IMR-90 (cell line): ENCODE measurements around the gene PTPRS. TPM values are rescaled to one million over a fixed set of nuclear protein-coding genes. Genes with fewer than 3 reads are reported as not detected.

ENCODE experiments used
- ATAC-seq: fragments of 200-7000 bp; cut with Tn5 transposase; 2 replicates; pipeline ENCODE4 v1.9.1; 2020; ENCODE audit warnings: low read depth, mild to moderate bottlenecking, moderate library complexity
- BruUV-seq: library from RNA; stranded (reverse); fragments of 400-500 nt; replicated peaks from 2 replicates; lab custom pipeline; 2021; lab: Mats Ljungman, UMichigan
- CTCF ChIA-PET: fragments of 300-600 bp; formaldehyde crosslinking; extraction: SDS; loops from one replicate; lab custom pipeline; 2021; ENCODE audit warnings: antibody characterized with exemption; lab: Yijun Ruan, JAX
- POLR2A ChIA-PET: fragments of 300-600 bp; sonication (Branson Sonifier 250); formaldehyde crosslinking; loops from one replicate; lab custom pipeline; 2022; ENCODE audit warnings: antibody characterized with exemption; ENCODE audit not compliant: unreplicated experiment; lab: Charles Lee
- DNase-seq: peaks from one replicate; pipeline ENCODE4 v3.0.0; 2013
- H2AFZ ChIP-seq: replicated peaks from 2 replicates; pipeline ENCODE3; 2013; ENCODE audit warnings: low read length, mild to moderate bottlenecking; ENCODE audit not compliant: poor library complexity
- H2AK5ac ChIP-seq: 2 replicates; pipeline ENCODE4 v1.6.1; 2013; ENCODE audit warnings: low read depth, low read length, inconsistent platforms
- H2AK9ac ChIP-seq: replicated peaks from 2 replicates; pipeline ENCODE3; 2013; ENCODE audit warnings: mild to moderate bottlenecking, low read depth, low read length, moderate library complexity; ENCODE audit not compliant: poor library complexity
- H2BK120ac ChIP-seq: 2 replicates; pipeline ENCODE4 v1.6.1; 2013; ENCODE audit warnings: low read depth, low read length, inconsistent platforms
- H2BK15ac ChIP-seq: 3 replicates; pipeline ENCODE4 v1.6.1; 2013; ENCODE audit warnings: low read depth, low read length, inconsistent platforms
- H2BK20ac ChIP-seq: 2 replicates; pipeline ENCODE4 v1.6.1; 2013; ENCODE audit warnings: low read depth, mild to moderate bottlenecking, inconsistent platforms, low read length, moderate library complexity
- H2BK5ac ChIP-seq: 2 replicates; pipeline ENCODE4 v1.6.1; 2013; ENCODE audit warnings: mild to moderate bottlenecking, low read depth, low read length, inconsistent platforms; ENCODE audit not compliant: poor library complexity, severe bottlenecking
- H3K14ac ChIP-seq: replicated peaks from 2 replicates; pipeline ENCODE4 v1.6.1; 2013; ENCODE audit warnings: low read depth, low read length, inconsistent platforms
- H3K18ac ChIP-seq: 2 replicates; pipeline ENCODE4 v1.6.1; 2013; ENCODE audit warnings: low read depth, low read length, control low read depth
- H3K23ac ChIP-seq: 2 replicates; pipeline ENCODE4 v1.6.1; 2013; ENCODE audit warnings: low read depth, low read length, inconsistent platforms
- H3K27ac ChIP-seq: 2 replicates; pipeline ENCODE4 v1.5.1; 2013; ENCODE audit warnings: mild to moderate bottlenecking, control low read depth, low read length; ENCODE audit not compliant: insufficient read depth
- H3K27me3 ChIP-seq: 2 replicates; pipeline ENCODE4 v1.6.1; 2013; ENCODE audit warnings: low read length; ENCODE audit not compliant: control insufficient read depth, insufficient read depth
- H3K36me3 ChIP-seq: 2 replicates; pipeline ENCODE4 v1.6.1; 2013; ENCODE audit warnings: low read length, mixed read lengths; ENCODE audit not compliant: control insufficient read depth, insufficient read depth
- H3K4ac ChIP-seq: 2 replicates; pipeline ENCODE4 v1.6.1; 2013; ENCODE audit warnings: low read depth, low read length, inconsistent platforms
- H3K4me1 ChIP-seq: 2 replicates; pipeline ENCODE4 v1.6.1; 2013; ENCODE audit warnings: low read length, mixed read lengths; ENCODE audit not compliant: control insufficient read depth, insufficient read depth
- H3K4me2 ChIP-seq: 2 replicates; pipeline ENCODE4 v1.6.1; 2013; ENCODE audit warnings: low read depth, mild to moderate bottlenecking, control low read depth, low read length, moderate library complexity
- H3K4me3 ChIP-seq: 2 replicates; pipeline ENCODE4 v1.5.1; 2013; ENCODE audit warnings: low read depth, mild to moderate bottlenecking, control low read depth, low read length, moderate library complexity; ENCODE audit not compliant: insufficient read depth
- H3K56ac ChIP-seq: 2 replicates; pipeline ENCODE4 v1.6.1; 2013; ENCODE audit warnings: low read length, inconsistent platforms; ENCODE audit not compliant: insufficient read depth; ENCODE audit errors: extremely low read depth
- H3K79me1 ChIP-seq, 2 experiments: 2 replicates each; pipeline ENCODE4 v1.6.1; 2013; ENCODE audit warnings: low read length in 2 of 2, inconsistent platforms in 1 of 2, low read depth in 1 of 2
- H3K9ac ChIP-seq: 2 replicates; pipeline ENCODE4 v1.6.1; 2013; ENCODE audit warnings: low read depth, low read length, control low read depth
- H3K9me1 ChIP-seq: 2 replicates; pipeline ENCODE4 v1.6.1; 2013; ENCODE audit warnings: low read length, inconsistent platforms; ENCODE audit not compliant: insufficient read depth
- H3K9me3 ChIP-seq: 2 replicates; pipeline ENCODE4 v1.6.1; 2013; ENCODE audit warnings: low read length; ENCODE audit not compliant: control insufficient read depth, insufficient read depth
- H4K20me1 ChIP-seq: 2 replicates; pipeline ENCODE4 v1.6.1; 2013; ENCODE audit warnings: low read length, inconsistent platforms; ENCODE audit not compliant: insufficient read depth
- H4K5ac ChIP-seq: 2 replicates; pipeline ENCODE4 v1.6.1; 2013; ENCODE audit warnings: mild to moderate bottlenecking, low read depth, low read length, control low read depth
- H4K8ac ChIP-seq, 2 experiments: 2 replicates each; pipeline ENCODE4 v1.6.1; 2013; ENCODE audit warnings: low read depth in 2 of 2, low read length in 2 of 2, control low read depth in 1 of 2, inconsistent platforms in 1 of 2
- H4K91ac ChIP-seq: 2 replicates; pipeline ENCODE4 v1.6.1; 2013; ENCODE audit warnings: low read depth, low read length, inconsistent platforms; ENCODE audit not compliant: insufficient read depth
- BHLHE40 ChIP-seq: fragments of 150-350 bp; IDR thresholded peaks from 2 replicates; pipeline ENCODE4 v1.6.1; 2016; ENCODE audit warnings: mild to moderate bottlenecking, low read depth, low read length
- CEBPB ChIP-seq: IDR thresholded peaks from 2 replicates; pipeline ENCODE4 v1.6.1; 2012; ENCODE audit warnings: low read depth, low read length, improper control_type of control experiment
- CHD1 ChIP-seq: IDR thresholded peaks from 2 replicates; pipeline ENCODE4 v1.6.1; 2012; ENCODE audit warnings: low read depth, low read length, improper control_type of control experiment
- CTCF ChIP-seq: conservative IDR thresholded peaks from 2 replicates; pipeline ENCODE4 v1.5.1; 2012; ENCODE audit warnings: mild to moderate bottlenecking, low read depth, low read length, improper control_type of control experiment
- ELK1 ChIP-seq: fragments of 150-350 bp; IDR thresholded peaks from 2 replicates; pipeline ENCODE4 v1.6.1; 2016; ENCODE audit warnings: low read depth, mild to moderate bottlenecking, low read length, moderate library complexity, borderline replicate concordance
- FOS ChIP-seq: fragments of 150-350 bp; IDR thresholded peaks from 2 replicates; pipeline ENCODE4 v1.6.1; 2016; ENCODE audit warnings: low read depth, low read length
- MAFK ChIP-seq: IDR thresholded peaks from 2 replicates; pipeline ENCODE4 v1.6.1; 2012; ENCODE audit warnings: low read depth, low read length, improper control_type of control experiment
- MAZ ChIP-seq: IDR thresholded peaks from 2 replicates; pipeline ENCODE4 v1.6.1; 2012; ENCODE audit warnings: low read depth, mild to moderate bottlenecking, low read length, improper control_type of control experiment, moderate library complexity, borderline replicate concordance
- MXI1 ChIP-seq: IDR thresholded peaks from 2 replicates; pipeline ENCODE4 v1.6.1; 2012; ENCODE audit warnings: low read depth, mild to moderate bottlenecking, low read length, moderate library complexity, borderline replicate concordance
- NFE2L2 ChIP-seq: fragments of 150-350 bp; IDR thresholded peaks from 2 replicates; pipeline ENCODE4 v1.6.1; 2016; ENCODE audit warnings: low read depth, mild to moderate bottlenecking, low read length
- POLR2A ChIP-seq: IDR thresholded peaks from 2 replicates; pipeline ENCODE4 v1.6.1; 2012; ENCODE audit warnings: mild to moderate bottlenecking, low read depth, low read length
- RAD21 ChIP-seq: IDR thresholded peaks from 2 replicates; pipeline ENCODE4 v1.6.1; 2012; ENCODE audit warnings: low read length, improper control_type of control experiment
- RCOR1 ChIP-seq: IDR thresholded peaks from 2 replicates; pipeline ENCODE4 v1.6.1; 2012; ENCODE audit warnings: mild to moderate bottlenecking, low read length, improper control_type of control experiment; ENCODE audit not compliant: insufficient replicate concordance
- RFX5 ChIP-seq: IDR thresholded peaks from 2 replicates; pipeline ENCODE4 v1.8.0; 2012; ENCODE audit warnings: low read depth, mild to moderate bottlenecking, low read length, moderate library complexity
- SMC3 ChIP-seq: fragments of 150-350 bp; IDR thresholded peaks from 2 replicates; pipeline ENCODE4 v1.6.1; 2016; ENCODE audit warnings: low read depth, mild to moderate bottlenecking, antibody characterized with exemption, low read length, moderate library complexity
- USF2 ChIP-seq: fragments of 150-350 bp; IDR thresholded peaks from 2 replicates; pipeline ENCODE4 v1.6.1; 2017; ENCODE audit warnings: mild to moderate bottlenecking, antibody characterized with exemption, low read length, low read depth
- WGBS, 2 experiments: methylation state at CpG; one replicate each; pipeline versions ENCODE4 v1.1.5 to v1.1.7; 2013; ENCODE audit warnings: missing lambda C conversion rate in 2 of 2; ENCODE audit not compliant: insufficient read length in 1 of 2; ENCODE audit errors: extremely low coverage in 2 of 2; 5-methylcytosine and 5-hydroxymethylcytosine counted together
- dilution Hi-C: fragments of 300-500 bp; cut with HindIII; formaldehyde crosslinking; loops from one replicate; pipeline ENCODE4 v1.14.3; 2018; ENCODE audit warnings: low sequenced_read_pairs; ENCODE audit not compliant: unreplicated experiment
- in situ Hi-C: fragments of 300-500 bp; cut with MboI; formaldehyde crosslinking; loops from 3 replicates; pipeline ENCODE4 v1.14.3; 2019; ENCODE audit warnings: low sequenced_read_pairs, inconsistent platforms, mixed read lengths
- intact Hi-C: fragments of 100-400 bp; cut with micrococcal nuclease; formaldehyde crosslinking; loops from 2 replicates; pipeline ENCODE4 v1.10.0; 2022
- polyA plus RNA-seq, 3 experiments: library from polyadenylated mRNA; depleted of rRNA; stranded (reverse); fragments of >200 nt; gene quantifications; 2 replicates each; pipeline ENCODE4 v1.2.3, GENCODE V29; 2012; ENCODE audit warnings: low replicate concordance in 1 of 3
- total RNA-seq: library from RNA; depleted of rRNA; stranded (reverse); fragments of >200 nt; gene quantifications from 2 replicates; pipeline ENCODE4 v1.2.3, GENCODE V29; 2012

The PTPRS gene
- total and polyA plus RNA-seq, 2 of the 4 experiments (the other 2 are of a cell fraction): 40.1 to 51.9 TPM

- Histone ChIP-seq H3K9ac (no peak overlapping the region), H4K8ac (no peak overlapping the region), H2BK15ac (no peak overlapping the region), H3K79me1 (no peaks in the 10 kb centered on the region), H3K4me1 (peaks cover 6% of the 10 kb centered on the region), H2BK20ac (no peak overlapping the region), H3K23ac (no peak overlapping the region), H3K27me3 (no peaks in the 10 kb centered on the region), H3K4ac (no peak overlapping the region), H4K20me1 (peaks cover 26% of the 10 kb centered on the region), H2BK120ac (no peak overlapping the region), H2AK9ac (no peak overlapping the region), H3K27ac (no peak overlapping the region), H3K14ac (no peak overlapping the region), H3K4me2 (no peak overlapping the region), H2AK5ac (no peak overlapping the region), H3K9me3 (no peaks in the 10 kb centered on the region), H4K91ac (no peak overlapping the region), H3K4me3 (no peak overlapping the region), H3K18ac (no peak overlapping the region), H2AFZ (no peak overlapping the region), H3K56ac (no peak overlapping the region), H3K36me3 (no peaks in the 10 kb centered on the region), H4K5ac (no peak overlapping the region), H2BK5ac (no peak overlapping the region), H3K9me1 (no peaks in the 10 kb centered on the region)
- WGBS, 2 experiments: no CpG with 5 or more reads among the region's 3 CpGs
- CTCF ChIA-PET: no interaction called here
- in situ Hi-C loops: no loop called here
- no peak for ATAC-seq
- dilution Hi-C loops: no loop called here
- POLR2A ChIA-PET: no interaction called here
- TF ChIP-seq RAD21 (no peak), USF2 (no peak), RFX5 (no peak), CTCF (no peak), ELK1 (no peak), MXI1 (no peak), POLR2A (no peak), FOS (no peak), CHD1 (no peak), MAFK (no peak), NFE2L2 (no peak), BHLHE40 (no peak), CEBPB (no peak), RCOR1 (no peak), MAZ (no peak), SMC3 (no peak)
- no TSS peak for BruUV-seq
- no peak for DNase-seq
- intact Hi-C loops: no loop called here
These were observed 35.4 kb downstream of the PTPRS start for GRCh38 chr19:5305163-5305562.
